ENCODE results near the gene TMEM9B. TPM values are rescaled to one million over a fixed set of nuclear protein-coding genes. Genes with fewer than 3 reads are reported as not detected.

The TMEM9B gene
- total RNA-seq, 1 donor = 57.8 TPM

GRCh38 chr11:9003573-9004182 lies 39.4 kb upstream of the TMEM9B start, which contains the start of gene NRIP3:
Gene NRIP3 (minus strand): TSS chr11:9004001. CDS start chr11:9003935, 66 bp downstream.
- peak within 1 kb of the TSS; percentile 63 for H3K4me3 ChIP-seq (ENCODE audit: low read depth, low read length)
- peak; percentile 53 for DNase-seq (ENCODE audit: low read depth)
- no peak for TF ChIP-seq CTCF (IDR thresholded peaks at IDR 0.05; ENCODE audit: insufficient read depth, low read length)

GRCh38 chr11:9002920-9003572 lies 38.8 kb upstream of the TMEM9B start:
- DNase-seq (ENCODE audit: low read depth) = no peak
- peak overlapping the region; percentile 63 for H3K4me3 ChIP-seq (ENCODE audit: low read depth, low read length)
- TF ChIP-seq CTCF (IDR thresholded peaks at IDR 0.05; ENCODE audit: insufficient read depth, low read length) = no peak

GRCh38 chr11:9001736-9002135 lies 37.5 kb upstream of the TMEM9B start:
- TF ChIP-seq CTCF (IDR thresholded peaks at IDR 0.05; ENCODE audit: insufficient read depth, low read length) = no peak
- no peak overlapping the region for H3K4me3 ChIP-seq (ENCODE audit: low read depth, low read length)
- DNase-seq (ENCODE audit: low read depth) = peak; percentile 71

GRCh38 chr11:8998017-8998416 lies 33.8 kb upstream of the TMEM9B start:
- DNase-seq (ENCODE audit: low read depth) = no peak
- H3K4me3 ChIP-seq (ENCODE audit: low read depth, low read length) = no peak overlapping the region
- no peak for TF ChIP-seq CTCF (IDR thresholded peaks at IDR 0.05; ENCODE audit: insufficient read depth, low read length)

- no peak for DNase-seq (ENCODE audit: low read depth)
- H3K4me3 ChIP-seq (ENCODE audit: low read depth, low read length) = no peak overlapping the region
- TF ChIP-seq CTCF (IDR thresholded peaks at IDR 0.05; ENCODE audit: insufficient read depth, low read length) = no peak
Observed at GRCh38 chr11:8997451-8997850, 33.2 kb upstream of the TMEM9B start.

GRCh38 chr11:8989453-8989852 lies 25.2 kb upstream of the TMEM9B start:
- DNase-seq (ENCODE audit: low read depth) = peak; percentile 86
- no peak overlapping the region for H3K4me3 ChIP-seq (ENCODE audit: low read depth, low read length)
- no peak for TF ChIP-seq CTCF (IDR thresholded peaks at IDR 0.05; ENCODE audit: insufficient read depth, low read length)

Measured in fibroblast of the aortic adventitia (primary cell).